ENCODE results near the gene GOLGA6C. TPM values are rescaled to one million over a fixed set of nuclear protein-coding genes. Genes with fewer than 3 reads are reported as not detected.

GOLGA6C gene
- total RNA-seq, 2 experiments from 2014 or later: 0.28 TPM; not detected in 1

- TF ChIP-seq CTCF (conservative IDR thresholded peaks at IDR 0.05; ENCODE audit: low read length) (no peak), EZH2phosphoT487 (IDR thresholded peaks at IDR 0.05; ENCODE audit: borderline replicate concordance, low read depth, low read length) (no peak)
- no peak overlapping the region for H3K4me2 ChIP-seq (ENCODE audit: low read length)
- no peak overlapping the region for H3K4me3 ChIP-seq (ENCODE audit: low read depth, low read length, poor library complexity, severe bottlenecking)
- no peak for DNase-seq (ENCODE audit: low spot score)
- no peaks in the 10 kb centered on the region for H3K79me2 ChIP-seq (ENCODE audit: insufficient read depth, low read depth, low read length)
- BruUV-seq (replicated peaks): no TSS peak
- peaks cover 6% of the 10 kb centered on the region for H3K4me1 ChIP-seq (ENCODE audit: insufficient read depth, low read length, poor library complexity, severe bottlenecking)
- H3K36me3 ChIP-seq (ENCODE audit: insufficient read depth, low read length): no peaks in the 10 kb centered on the region
- no peaks in the 10 kb centered on the region for H3K9me2 ChIP-seq (ENCODE audit: insufficient read depth, low read length)
- intact Hi-C loops (cut with micrococcal nuclease; ENCODE audit: unreplicated experiment): no loop called here
- no peak overlapping the region for H3K27ac ChIP-seq (ENCODE audit: low read depth, low read length, poor library complexity, severe bottlenecking)
- ChIA-PET CTCF (ENCODE audit: unreplicated experiment) (no interaction called here), POLR2A (no interaction called here)
- no peaks in the 10 kb centered on the region for H4K20me1 ChIP-seq (ENCODE audit: insufficient read depth, low read length)
- no peak overlapping the region for H2AFZ ChIP-seq (ENCODE audit: low read length)
- no peaks in the 10 kb centered on the region for H3K9me3 ChIP-seq (ENCODE audit: low read length)
These were observed 29.3 kb upstream of the GOLGA6C start for GRCh38 chr15:75228787-75229186.

DNA sequence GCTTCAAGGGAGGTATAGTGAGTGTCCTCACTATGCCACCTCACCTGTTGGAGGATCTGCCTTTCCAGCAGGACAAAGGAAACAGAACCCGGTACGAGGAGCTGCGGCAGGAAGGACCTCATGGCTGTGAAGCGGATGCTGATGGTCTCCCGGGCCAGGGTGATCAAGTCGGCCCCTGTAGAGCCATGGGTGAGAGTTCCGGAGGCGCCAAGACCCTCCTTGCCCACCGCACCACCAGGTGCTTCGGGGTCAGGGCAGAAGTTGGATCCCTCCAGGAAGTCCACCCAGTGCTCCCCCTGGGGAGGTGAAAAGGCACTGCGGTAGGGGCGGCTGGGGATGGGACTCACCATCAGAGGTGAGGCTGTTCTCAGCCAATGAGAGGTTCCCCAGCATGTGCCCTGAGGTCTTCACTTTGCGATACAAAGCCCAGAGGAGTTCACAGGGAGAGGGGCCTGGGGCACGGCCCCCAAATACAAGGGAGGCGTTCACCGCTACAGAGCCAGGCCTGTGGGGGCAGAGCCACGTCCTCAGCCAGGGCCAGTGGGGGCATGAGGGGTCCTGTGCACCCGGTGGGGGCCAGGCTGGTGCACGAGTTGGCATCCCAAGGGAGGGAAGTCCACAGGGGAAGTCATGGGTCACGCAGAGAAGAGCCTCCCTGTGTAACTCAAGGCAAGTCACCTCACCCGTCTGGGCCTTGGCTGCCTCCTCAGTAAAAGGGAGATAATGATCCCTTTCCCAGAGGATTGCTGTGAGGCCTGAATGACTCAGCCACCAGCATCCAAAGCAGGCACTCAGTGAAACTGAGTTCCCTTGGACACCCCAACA, 28.7 kb upstream of the GOLGA6C start:
- no peak overlapping the region for H3K4me2 ChIP-seq (ENCODE audit: low read length)
- CTCF ChIA-PET (ENCODE audit: unreplicated experiment): no interaction called here
- no peaks in the 10 kb centered on the region for H3K36me3 ChIP-seq (ENCODE audit: insufficient read depth, low read length)
- H3K4me1 ChIP-seq (ENCODE audit: insufficient read depth, low read length, poor library complexity, severe bottlenecking): peaks cover 6% of the 10 kb centered on the region
- TF ChIP-seq EZH2phosphoT487 (IDR thresholded peaks at IDR 0.05; ENCODE audit: borderline replicate concordance, low read depth, low read length): no peak
- TF ChIP-seq CTCF (conservative IDR thresholded peaks at IDR 0.05; ENCODE audit: low read length): no peak
- H3K27ac ChIP-seq (ENCODE audit: low read depth, low read length, poor library complexity, severe bottlenecking): no peak overlapping the region
- POLR2A ChIA-PET: no interaction called here
- no peak for DNase-seq (ENCODE audit: low spot score)
- intact Hi-C loops (cut with micrococcal nuclease; ENCODE audit: unreplicated experiment): no loop called here
- H3K9me3 ChIP-seq (ENCODE audit: low read length): no peaks in the 10 kb centered on the region
- H3K79me2 ChIP-seq (ENCODE audit: insufficient read depth, low read depth, low read length): no peaks in the 10 kb centered on the region
- no TSS peak for BruUV-seq (replicated peaks)
- H4K20me1 ChIP-seq (ENCODE audit: insufficient read depth, low read length): no peaks in the 10 kb centered on the region
- no peak overlapping the region for H3K4me3 ChIP-seq (ENCODE audit: low read depth, low read length, poor library complexity, severe bottlenecking)
- H3K9me2 ChIP-seq (ENCODE audit: insufficient read depth, low read length): no peaks in the 10 kb centered on the region
- no peak overlapping the region for H2AFZ ChIP-seq (ENCODE audit: low read length)

GRCh38 chr15:75230016-75230343, 28.2 kb upstream of the GOLGA6C start:
- Histone ChIP-seq H3K4me2 (ENCODE audit: low read length) (no peak overlapping the region), H3K79me2 (ENCODE audit: insufficient read depth, low read depth, low read length) (no peaks in the 10 kb centered on the region), H3K27ac (ENCODE audit: low read depth, low read length, poor library complexity, severe bottlenecking) (no peak overlapping the region), H3K9me2 (ENCODE audit: insufficient read depth, low read length) (no peaks in the 10 kb centered on the region), H3K4me3 (ENCODE audit: low read depth, low read length, poor library complexity, severe bottlenecking) (no peak overlapping the region), H3K4me1 (ENCODE audit: insufficient read depth, low read length, poor library complexity, severe bottlenecking) (peaks cover 6% of the 10 kb centered on the region), H3K9me3 (ENCODE audit: low read length) (no peaks in the 10 kb centered on the region), H4K20me1 (ENCODE audit: insufficient read depth, low read length) (no peaks in the 10 kb centered on the region), H2AFZ (ENCODE audit: low read length) (no peak overlapping the region), H3K36me3 (ENCODE audit: insufficient read depth, low read length) (no peaks in the 10 kb centered on the region)
- ChIA-PET POLR2A (no interaction called here), CTCF (ENCODE audit: unreplicated experiment) (no interaction called here)
- no peak for DNase-seq (ENCODE audit: low spot score)
- BruUV-seq (replicated peaks): no TSS peak
- intact Hi-C loops (cut with micrococcal nuclease; ENCODE audit: unreplicated experiment): no loop called here
- TF ChIP-seq EZH2phosphoT487 (IDR thresholded peaks at IDR 0.05; ENCODE audit: borderline replicate concordance, low read depth, low read length): no peak
- no peak for TF ChIP-seq CTCF (conservative IDR thresholded peaks at IDR 0.05; ENCODE audit: low read length)
